CD4-positive, alpha-beta T cell treated with Interleukin-12 subunit alpha and Interleukin-12 subunit beta, for 1 hour (primary cell): ENCODE results near the gene MADD.
A peak's percentile ranks its signal among the peaks of the same experiment; 100 is the strongest.

ENCODE experiments used
- DNase-seq: peaks from one replicate; pipeline ENCODE4 v3.0.0-alpha.2; 2020

Gene MADD

DNA sequence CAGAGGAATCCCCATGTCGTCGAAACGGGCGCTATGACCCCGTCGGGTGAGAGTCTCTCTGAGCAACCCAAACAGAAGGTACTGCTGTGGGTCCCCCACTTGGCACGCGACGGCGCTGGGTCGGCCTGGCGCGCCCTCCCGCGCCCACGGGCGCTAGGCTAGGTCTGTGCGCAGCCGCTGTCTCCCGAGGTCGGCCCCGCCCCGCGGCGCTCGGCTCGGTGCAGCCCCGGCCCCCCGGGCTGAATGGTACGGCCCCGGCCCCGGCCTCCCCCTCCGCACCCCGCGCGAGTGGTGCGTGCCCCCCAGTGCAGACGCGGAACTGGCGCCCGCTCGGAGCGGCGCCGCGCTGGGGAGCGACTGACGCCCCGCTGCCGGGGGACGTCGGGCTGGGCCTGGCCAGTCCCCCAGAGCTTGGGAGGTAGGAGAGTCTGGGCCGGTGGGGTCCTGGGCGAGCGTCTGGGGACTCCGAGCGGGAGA lies at the start of gene MADD:
TSS of gene MADD (plus strand) at position 305 of the 477 bp plus-strand sequence.
- peak; percentile 93 for DNase-seq

DNA sequence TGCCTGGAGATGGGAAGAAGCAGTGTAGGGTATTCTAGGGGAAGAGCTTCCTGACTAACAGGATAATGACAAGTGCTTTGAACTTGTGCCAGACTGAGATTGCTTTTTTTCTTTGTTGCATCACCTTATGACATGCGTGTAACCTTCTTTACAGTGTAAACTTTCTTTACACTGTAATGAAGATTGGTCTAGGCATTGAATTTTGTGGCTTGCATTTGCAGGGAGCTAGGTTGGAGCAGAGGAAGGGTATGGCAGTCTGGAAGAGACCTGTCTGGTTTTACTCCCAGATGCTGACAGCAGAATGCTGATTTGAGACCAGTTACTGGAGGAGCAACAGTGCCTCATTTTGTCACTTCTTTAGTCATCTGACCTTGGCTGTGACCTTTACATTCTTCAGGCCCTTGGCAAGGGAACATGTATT lies 49.5 kb upstream of the MADD start:
- DNase-seq: no peak

DNA sequence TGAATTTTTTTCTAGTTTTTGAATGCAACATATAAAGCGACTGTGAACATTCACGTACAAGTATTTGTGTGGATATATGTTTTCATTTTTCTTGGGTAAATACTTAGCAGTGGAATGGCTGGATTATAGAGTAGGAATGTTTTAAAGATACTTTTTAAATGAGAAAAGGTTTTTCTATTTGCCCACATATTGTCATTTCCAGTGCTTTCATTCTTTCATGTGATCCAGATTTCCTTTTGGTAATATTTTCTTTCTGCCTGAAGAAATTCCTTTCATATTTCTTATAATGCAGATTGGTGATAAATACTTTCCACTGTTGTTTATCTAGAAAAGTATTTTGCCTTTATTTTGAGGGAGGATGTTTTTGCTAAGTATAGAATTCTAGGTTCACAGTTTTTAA lies 47.2 kb upstream of the MADD start:
- no peak for DNase-seq

DNA sequence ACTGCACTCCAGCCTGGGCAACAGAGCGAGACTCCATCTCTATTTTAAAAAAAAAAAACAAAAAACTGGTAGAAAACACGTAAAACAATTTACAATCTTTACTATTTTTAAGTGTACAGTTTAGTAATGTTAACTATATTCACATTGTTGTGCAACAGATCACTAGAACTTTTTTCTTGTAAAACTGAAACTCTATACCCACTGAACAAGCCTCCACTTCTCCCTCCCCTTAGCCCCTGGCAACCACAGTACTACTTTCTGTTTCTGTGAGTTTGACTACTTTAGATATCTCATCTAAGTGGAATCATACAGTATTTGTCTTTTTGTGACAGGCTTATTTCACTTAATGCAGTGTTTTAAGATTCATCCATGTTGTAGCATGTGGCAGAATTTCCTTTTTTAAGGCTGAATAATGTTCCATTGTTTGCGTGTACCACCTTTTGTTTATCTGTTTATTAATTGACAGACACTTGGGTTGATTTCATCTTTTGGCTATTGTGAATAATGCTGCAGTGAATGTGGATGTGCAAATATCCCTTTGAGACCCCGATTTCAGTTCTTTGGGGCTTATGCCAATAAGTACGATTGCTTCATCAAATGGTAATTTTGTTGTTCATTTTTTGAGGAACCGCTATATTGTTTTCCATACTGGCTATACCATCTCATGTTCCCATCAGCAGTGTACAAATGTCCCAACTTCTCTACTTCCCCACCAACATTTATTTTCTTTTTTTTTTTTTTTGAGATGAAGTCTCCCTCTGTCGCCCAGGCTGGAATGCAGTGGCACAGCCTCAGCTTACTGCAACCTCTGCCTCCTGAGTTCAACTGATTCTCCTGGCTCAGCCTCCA lies 44.2 kb upstream of the MADD start:
- no peak for DNase-seq

DNA sequence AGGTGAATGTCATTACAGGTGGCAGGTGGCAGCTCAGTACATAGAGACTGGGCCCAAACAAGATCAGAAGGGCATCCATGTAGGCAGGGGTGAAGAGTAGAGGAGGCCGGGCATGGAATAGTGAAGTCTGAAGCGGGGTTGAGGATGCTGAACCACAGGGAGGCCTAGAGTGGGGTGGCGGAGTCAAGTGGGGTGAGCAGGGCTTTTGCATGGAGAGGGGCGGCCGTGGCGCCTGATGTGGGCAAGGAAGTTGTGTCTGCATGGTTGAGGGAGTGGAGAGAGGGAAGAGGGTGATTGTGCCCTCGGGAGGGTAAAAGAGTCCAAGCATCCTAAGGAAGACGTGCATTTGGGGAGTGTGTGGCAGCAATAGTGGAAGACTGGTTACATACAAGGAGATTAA lies 40.8 kb upstream of the MADD start:
- no peak for DNase-seq

DNA sequence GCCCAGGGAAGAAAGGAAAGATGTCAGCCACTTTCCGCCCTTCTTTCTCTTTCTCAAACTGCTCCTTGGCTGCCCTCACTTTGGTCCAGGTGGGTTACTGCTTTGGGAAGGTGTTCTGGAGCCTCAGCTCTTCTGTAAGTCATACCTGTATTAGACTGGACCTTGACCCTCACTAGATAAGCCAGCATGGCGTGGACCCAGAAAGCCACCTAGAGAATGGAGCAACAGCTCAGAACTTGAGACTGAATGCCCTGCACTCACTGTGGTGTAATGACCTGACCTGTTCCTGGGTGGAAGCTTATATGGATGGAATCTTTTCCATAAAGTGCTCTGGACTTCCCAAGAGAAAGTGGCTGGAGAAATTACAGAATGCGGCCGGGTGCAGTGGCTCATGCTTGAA lies 36.9 kb upstream of the MADD start:
- no peak for DNase-seq

DNA sequence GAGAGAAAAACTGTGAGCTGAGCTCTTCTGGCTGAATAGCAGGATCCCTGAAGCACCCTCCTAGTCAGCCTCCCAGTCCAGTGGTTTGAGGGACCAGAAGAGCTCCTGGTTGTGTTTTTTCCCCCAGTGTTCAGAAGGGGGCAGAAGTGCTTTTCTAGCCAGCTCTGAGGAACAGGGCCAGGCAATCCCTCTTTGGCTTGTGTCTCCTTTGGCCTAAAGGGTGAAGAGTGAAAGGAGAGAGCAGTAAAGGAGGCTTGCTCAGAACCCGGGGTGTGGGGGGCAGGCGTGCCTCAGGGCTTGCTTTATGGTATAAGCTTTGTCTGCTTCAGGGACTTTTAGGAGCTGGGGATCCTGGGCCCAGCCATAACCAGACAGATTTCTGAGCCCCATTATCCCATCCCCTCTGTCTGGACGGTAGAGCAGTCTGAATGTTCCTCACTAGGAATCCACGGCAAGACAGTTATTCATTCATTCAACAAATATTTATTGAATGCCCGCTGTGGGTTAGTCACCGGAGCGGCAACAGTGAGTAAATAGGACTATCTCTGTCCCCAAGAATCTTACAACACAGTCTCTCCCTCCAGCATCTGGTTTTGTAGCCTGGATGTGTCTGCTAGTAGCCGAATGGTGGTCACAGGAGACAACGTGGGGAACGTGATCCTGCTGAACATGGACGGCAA lies 35.8 kb upstream of the MADD start:
- DNase-seq: peak; percentile 41

DNA sequence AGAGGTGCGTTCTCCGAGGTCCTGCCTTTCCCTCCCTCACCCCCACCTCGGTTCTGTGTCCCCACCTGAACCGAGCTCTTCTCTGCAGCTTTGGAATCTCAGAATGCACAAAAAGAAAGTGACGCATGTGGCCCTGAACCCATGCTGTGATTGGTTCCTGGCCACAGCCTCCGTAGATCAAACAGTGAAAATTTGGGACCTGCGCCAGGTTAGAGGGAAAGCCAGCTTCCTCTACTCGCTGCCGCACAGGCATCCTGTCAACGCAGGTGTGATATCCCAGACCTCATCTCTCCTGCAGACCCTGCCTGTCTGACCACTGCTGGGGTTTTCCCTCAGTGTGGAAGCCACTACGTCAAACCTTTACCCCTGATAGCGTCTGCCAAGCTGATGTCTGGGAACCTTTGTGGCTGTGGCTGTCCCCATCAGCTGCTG lies 35.2 kb upstream of the MADD start:
- peak; percentile 78 for DNase-seq

DNA sequence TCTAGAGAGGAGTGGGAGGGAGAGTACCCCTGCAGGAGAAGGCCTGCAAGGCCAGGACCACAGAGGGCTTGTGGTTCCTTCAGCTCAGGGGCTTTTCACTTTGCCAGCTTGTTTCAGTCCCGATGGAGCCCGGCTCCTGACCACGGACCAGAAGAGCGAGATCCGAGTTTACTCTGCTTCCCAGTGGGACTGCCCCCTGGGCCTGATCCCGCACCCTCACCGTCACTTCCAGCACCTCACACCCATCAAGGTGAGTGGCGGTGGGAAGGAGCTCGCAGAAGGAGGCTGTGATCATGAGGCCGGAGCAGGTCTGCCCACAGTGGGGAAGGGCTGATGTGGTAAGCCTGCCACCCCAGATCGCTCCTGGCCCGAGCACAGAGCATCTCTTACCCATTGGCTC lies 34.8 kb upstream of the MADD start:
- no peak for DNase-seq

DNA sequence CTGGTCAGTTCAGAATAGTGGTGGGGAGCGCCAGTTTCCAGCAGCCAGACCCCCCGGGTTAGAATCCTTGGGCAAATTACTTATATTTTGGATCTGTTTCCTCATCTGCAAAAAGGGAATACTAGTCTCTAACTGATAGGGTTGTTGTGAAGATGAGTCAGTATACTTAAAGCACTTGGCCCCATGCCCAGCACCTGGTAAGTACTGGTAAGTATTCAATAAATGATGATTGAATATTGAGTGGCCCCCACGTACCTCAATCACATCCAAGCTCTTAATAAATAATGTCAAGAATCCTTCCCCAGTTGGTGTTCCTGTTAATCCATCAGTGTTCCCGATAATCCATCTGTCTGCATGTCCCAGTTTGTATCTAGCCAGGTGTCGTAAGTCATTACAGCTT lies 33.5 kb upstream of the MADD start:
- DNase-seq: no peak

DNA sequence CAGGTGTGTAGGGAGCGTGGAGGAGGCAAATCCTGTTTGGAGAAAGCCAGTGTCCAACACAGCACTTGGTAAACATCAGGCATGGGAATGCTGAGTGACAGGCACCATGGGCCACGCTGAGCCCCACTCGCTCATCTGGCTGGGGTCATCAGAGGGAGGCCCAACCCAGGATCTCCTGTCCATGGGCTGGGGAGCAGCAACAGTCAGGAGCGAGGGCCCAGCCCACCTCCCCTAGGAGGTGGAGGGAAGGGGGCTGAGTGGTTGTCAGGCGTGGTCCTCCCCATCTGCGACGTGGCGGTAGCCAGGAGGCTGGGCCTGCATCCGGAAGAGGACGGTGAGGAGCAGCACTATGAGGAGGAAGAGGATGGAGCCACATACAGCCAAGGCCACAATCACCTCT lies 30.1 kb upstream of the MADD start:
- no peak for DNase-seq

DNA sequence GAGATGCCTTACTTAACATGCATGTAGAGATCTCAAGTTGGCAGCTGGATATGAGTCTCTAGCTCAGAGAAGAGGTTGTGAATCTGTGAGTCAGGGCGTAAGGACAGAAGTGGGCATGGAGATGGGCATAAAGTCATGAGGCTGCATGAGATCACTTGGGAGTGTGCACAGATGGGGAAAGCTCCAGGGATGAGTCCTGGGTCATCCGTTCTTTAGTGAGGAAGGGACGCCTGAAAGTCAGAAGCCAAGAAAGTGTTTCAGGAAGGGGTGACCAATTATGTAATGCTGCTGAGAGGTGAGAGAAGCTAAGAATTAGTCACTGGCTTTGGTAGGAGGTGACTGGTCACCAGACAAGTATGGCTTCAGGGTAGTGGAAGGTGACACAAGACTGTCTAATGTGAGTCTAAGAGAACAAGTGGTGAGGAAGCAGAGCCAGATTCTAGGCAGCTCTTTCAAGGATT lies 28.1 kb upstream of the MADD start:
- no peak for DNase-seq

DNA sequence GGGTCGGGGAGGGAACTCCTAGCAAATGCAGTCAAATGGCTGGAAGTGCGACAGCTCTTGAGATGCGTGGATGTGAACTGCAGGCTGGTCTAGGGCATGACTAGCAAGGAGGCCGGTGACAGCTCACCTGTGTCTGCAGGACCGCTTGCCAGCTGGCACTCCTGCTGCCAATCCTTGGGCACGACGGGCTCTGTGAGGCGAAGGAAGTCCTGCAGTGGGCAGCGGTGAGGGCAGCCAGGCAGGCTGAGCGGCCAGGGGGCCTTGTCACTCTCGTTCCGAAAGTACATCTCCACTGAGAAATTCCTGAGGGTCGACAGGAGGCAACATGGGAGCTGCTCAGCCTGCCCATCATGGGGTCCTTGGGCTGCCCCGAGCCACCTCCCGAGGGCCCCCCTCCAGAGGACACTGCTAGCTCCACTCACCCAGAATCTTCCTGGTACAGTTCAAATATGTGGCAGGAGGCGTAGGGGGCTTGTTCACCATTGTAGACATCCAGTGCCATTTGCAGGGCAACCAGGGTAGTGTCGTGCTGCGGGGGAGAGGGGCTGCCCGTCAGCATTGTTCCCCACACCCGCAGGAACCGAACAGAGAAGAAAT lies 27.2 kb upstream of the MADD start:
- DNase-seq: no peak

DNA sequence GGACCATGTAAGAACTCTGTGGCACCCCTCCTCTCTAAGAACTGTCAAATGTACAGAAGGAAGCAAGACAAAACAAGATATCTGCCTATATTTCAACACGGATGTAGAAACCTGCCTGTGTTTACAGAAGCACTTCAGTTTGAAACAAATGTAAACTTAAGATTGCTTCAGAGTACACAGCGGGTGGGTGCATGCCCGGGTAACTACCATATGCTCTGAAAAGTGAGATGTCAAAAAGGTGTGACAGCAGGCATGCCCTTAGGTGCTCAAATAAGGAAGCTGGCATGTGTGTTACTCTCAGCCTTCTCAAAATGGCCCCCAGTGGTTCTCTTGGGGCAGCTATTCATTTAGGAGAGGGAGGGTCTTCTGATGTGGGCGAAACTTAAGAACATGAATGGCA lies 26.5 kb upstream of the MADD start:
- no peak for DNase-seq

DNA sequence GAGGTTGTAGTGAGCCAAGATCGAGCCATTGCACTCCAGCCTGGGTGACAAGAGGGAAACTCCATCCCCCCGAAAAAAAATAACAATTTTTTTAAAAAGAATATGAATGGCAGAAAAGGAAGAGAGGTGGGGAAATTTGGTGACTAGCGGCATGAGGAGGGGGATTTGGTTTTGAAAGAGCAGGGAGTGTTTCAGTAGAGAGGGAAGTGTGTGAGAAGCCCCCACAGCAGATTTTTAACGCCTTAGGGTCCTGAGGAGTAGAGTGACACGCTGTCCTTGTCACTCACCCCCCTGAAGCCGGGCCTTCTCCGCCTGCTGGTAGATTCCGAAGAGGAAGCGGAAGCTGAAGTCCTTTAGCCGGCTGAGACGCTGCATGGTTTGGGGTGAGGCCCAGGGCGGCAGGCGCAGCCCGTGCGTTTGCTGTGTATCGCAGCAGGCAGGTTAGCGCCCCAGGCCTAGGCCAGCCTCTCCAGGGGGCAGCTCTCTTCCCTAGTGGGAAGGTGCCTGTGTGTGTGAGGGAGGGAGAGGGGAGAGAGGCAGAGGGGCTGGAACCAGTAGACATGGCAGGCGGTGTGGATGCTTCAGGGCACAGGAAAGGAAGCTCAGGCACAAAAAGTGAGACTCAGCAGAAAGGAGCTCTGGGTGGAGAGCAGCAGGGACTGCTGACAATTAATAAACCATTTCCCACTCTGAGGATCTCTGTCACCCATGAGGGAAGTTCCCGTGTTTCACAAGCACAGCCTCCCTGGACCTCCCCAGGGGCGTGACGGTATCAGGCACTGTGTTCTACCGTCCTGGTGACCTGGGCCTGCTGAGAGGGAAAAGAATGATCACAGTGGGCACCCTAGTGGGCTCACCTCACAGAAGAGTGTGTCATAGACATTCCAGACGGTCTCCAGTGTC lies 25.2 kb upstream of the MADD start:
- DNase-seq: no peak

DNA sequence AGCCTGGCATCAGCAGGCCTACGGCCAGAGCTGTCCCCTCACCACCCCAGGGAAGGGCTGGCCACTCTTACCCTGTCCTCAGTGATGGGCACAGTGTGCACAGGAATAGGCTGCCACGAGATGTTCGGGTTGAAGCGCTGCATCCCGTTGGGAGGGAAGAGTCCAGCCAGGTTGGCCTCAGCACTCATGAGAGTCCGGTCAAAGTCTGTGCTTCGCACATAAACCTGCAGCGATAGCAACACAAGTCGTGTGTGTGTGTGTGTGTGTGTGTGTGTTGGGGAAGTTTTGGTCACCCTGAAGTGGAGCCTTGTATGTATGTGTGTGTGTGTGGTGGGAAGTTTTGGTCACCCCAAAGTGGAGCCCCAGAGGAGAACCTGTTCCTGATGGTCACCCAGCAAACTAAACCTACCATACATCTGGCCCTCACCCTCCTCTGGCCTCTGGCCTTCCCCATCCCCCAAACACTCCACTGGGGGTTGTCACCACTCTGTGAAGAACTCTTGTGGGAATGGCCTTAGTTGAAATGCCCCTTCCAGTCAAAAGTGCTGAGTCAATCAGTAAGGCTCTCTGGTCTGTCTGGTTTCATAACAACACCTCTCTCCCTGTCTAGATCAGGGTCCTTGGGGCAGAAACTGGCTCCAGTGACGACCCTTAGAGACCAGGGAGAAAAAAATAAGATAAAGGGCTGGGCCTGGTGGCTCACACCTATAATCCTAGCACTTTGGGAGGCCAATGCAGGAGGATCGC lies 24.1 kb upstream of the MADD start:
- no peak for DNase-seq

DNA sequence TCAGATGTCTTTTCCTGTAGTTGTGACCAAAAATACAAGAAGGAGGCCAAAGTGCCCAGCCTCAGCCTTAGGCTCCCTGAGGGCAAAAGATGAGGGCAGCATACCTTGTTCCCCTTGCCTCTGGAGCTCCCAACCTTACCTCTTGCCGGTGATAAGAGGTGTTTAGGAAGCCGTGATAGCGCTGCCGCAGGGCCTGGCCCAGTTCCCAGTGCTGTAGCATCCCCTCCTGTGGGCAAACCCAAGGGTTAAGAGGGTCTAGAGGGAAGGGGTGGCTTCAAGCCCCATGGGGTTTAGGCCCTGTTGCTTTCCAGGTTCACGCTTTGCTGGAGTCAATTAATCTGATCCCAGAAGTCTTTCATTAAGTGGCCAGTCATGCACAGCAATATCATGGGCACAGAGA lies 22.4 kb upstream of the MADD start:
- no peak for DNase-seq

DNA sequence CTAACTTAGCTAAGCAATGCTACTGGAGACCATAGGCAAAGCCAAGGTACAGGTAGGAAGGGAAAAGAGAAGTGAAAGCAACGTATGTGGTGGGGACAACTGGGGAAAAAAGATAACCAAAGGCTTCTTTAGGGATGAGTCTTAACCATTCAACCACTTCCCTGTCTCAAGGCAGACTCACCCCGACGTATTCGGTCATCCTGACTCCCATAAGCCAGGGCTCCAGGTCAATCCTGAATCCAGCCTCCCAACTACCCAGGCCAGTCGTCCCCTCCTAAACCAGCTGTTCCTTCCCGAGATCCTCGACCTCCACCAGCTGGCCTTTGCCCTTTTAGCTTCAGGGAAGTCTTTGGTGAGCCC lies 21.6 kb upstream of the MADD start:
- DNase-seq: no peak

DNA sequence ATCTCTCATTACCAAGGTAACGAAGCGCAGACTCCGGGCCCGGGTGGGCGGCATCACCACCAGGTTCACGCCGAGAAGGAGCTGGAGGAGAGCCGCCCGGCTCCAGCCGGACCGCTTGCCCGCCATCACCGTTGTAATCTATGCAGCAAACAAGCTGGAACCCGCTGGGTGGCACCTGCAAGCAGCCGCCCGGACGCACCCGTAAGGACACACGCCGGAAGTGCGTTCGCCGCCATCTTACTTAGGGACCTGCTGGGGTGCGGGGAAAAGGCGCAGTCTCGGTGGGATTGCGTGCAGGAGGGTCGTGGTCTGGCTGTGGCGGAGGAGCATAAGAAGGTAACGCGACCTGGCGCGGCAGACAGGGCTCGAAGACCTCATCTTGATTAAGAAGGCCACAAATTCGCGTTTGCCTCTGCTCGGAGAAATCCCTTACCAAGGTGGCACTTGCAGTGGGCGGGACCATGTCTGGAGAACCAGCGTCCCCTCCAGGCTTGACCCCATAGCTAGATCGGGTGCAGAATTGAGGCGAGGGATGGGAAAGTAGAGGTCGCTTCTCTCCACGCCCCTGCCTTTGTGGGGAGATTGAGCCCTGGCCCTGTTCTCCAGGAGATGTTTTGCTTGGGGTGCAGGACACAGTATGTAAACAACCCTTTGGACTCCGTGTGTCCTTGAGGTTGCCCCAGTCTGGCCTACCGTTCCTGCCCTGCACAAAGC lies 21.1 kb upstream of the MADD start, which contains the start of gene ACP2:
TSS of gene ACP2 (minus strand) at position 151 of the 714 bp plus-strand sequence. CDS start at position 126, 25 bp downstream.
- peak; percentile 89 for DNase-seq

DNA sequence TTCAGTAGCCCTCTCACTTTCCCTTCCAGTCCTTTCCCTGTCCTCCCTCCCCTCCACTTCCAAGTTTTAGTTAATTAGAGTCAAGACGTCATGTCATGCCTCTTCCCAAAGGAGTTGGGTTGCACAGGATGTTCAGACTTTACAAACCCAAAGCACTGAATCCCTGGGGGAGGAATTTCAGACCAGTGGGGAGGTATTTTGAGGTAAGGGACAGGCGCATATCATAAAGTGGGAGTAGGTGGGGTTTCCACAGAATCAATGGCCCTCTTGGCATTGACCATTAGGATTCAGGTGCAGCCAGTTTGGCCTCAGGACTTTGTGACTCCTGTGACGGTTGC lies 20.6 kb upstream of the MADD start:
- no peak for DNase-seq

DNA sequence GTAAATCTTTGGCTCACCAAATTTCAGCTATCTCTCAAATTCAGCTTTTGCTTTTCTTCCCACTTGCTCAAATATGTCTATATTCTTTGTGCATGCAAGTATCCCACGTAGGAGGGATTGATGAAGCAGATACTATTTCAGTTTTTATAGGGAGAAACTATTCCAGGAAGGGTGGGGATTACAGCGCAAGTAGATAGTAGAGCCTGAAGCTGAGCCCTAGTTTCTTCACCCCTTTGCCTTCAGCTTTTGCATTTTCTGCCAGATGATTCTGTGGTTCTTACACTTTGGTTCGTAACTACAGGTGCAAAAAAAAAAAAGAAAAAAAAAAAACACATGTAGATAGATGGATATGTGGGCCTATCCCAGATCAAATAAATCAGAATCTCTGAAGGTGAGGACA lies 18.2 kb upstream of the MADD start:
- no peak for DNase-seq
